HEK293 (cell line): Measurements from ENCODE around the gene SCYGR4.

Source experiments
- CTCF ChIA-PET: fragments of 350-600 bp; formaldehyde crosslinking; extraction: SDS; loops from one replicate; lab custom pipeline; 2021; ENCODE audit warnings: antibody characterized with exemption; lab: Yijun Ruan, JAX
- POLR2A ChIA-PET: fragments of 300-600 bp; formaldehyde crosslinking; extraction: SDS; loops from one replicate; lab custom pipeline; 2020; ENCODE audit warnings: antibody characterized with exemption, inconsistent platforms; lab: Yijun Ruan, JAX
- H3K27ac ChIP-seq: fragments of 200-500 bp; sonication (Bioruptor generic); 2 replicates; pipeline ENCODE4 v1.5.1; 2014; ENCODE audit warnings: low read depth, low read length, control low read depth, inconsistent platforms; ENCODE audit errors: extremely low read depth
- H3K36me3 ChIP-seq, 2 experiments: fragments of 200-500 bp in 1 of 2; sonication (Bioruptor generic) in 1 of 2; 1 replicate in 1 of 2; 2 replicates in 1 of 2; pipeline ENCODE4 v1.5.1; 2014 to 2017; ENCODE audit warnings: inconsistent platforms in 2 of 2, low read length in 2 of 2; ENCODE audit not compliant: control insufficient read depth in 2 of 2, insufficient read depth in 1 of 2
- H3K4me1 ChIP-seq: fragments of 200-500 bp; sonication (Bioruptor generic); 2 replicates; pipeline ENCODE4 v1.5.1; 2014; ENCODE audit warnings: mild to moderate bottlenecking, low read length, inconsistent platforms; ENCODE audit not compliant: control insufficient read depth, insufficient read depth
- H3K4me3 ChIP-seq: 2 replicates; pipeline ENCODE4 v1.5.1; 2011; ENCODE audit warnings: low read depth, mild to moderate bottlenecking, control low read depth, low read length, moderate library complexity
- H3K9me3 ChIP-seq: fragments of 200-500 bp; sonication (Bioruptor generic); 2 replicates; pipeline ENCODE4 v1.5.1; 2014; ENCODE audit warnings: low read depth, low read length, inconsistent platforms; ENCODE audit not compliant: control insufficient read depth, insufficient read depth
- FEZF1 ChIP-seq: fragments of 450-650 bp; formaldehyde crosslinking; IDR thresholded peaks from 2 replicates; pipeline ENCODE4 v1.5.1; 2016; ENCODE audit warnings: missing biosample characterization, missing genetic modification characterization
- GFI1B ChIP-seq: fragments of 450-650 bp; formaldehyde crosslinking; IDR thresholded peaks from 2 replicates; pipeline ENCODE4 v1.5.1; 2016; ENCODE audit warnings: missing biosample characterization, missing genetic modification characterization
- MEIS1 ChIP-seq: sonication (generic); formaldehyde crosslinking; IDR thresholded peaks from 2 replicates; pipeline ENCODE4 v1.8.1; 2022; ENCODE audit warnings: missing genetic modification reagents, mild to moderate bottlenecking, borderline replicate concordance
- SCRT2 ChIP-seq: fragments of 450-650 bp; formaldehyde crosslinking; IDR thresholded peaks from 2 replicates; pipeline ENCODE4 v1.5.1; 2016; ENCODE audit warnings: missing biosample characterization, missing genetic modification characterization
- YY1 ChIP-seq: fragments of 450-650 bp; formaldehyde crosslinking; IDR thresholded peaks from 2 replicates; pipeline ENCODE4 v1.5.1; 2018; ENCODE audit warnings: missing biosample characterization, missing genetic modification characterization
- ZBTB20 ChIP-seq: fragments of 450-650 bp; formaldehyde crosslinking; IDR thresholded peaks from 2 replicates; pipeline ENCODE4 v1.5.1; 2016; ENCODE audit warnings: missing biosample characterization, missing genetic modification characterization
- ZBTB48 ChIP-seq: fragments of 450-650 bp; formaldehyde crosslinking; IDR thresholded peaks from 2 replicates; pipeline ENCODE4 v1.5.1; 2016; ENCODE audit warnings: missing biosample characterization, missing genetic modification characterization
- ZFP41 ChIP-seq: fragments of 450-650 bp; formaldehyde crosslinking; IDR thresholded peaks from 2 replicates; pipeline ENCODE4 v1.5.1; 2016; ENCODE audit warnings: missing biosample characterization, missing genetic modification characterization, borderline replicate concordance
- ZNF184 ChIP-seq: fragments of 450-650 bp; IDR thresholded peaks from 2 replicates; pipeline ENCODE4 v1.5.1; 2018; ENCODE audit warnings: missing biosample characterization, mild to moderate bottlenecking, missing genetic modification characterization
- ZNF311 ChIP-seq: fragments of 450-650 bp; formaldehyde crosslinking; IDR thresholded peaks from 2 replicates; pipeline ENCODE4 v1.5.1; 2017; ENCODE audit warnings: missing biosample characterization, missing genetic modification characterization, borderline replicate concordance
- ZNF501 ChIP-seq: fragments of 450-650 bp; formaldehyde crosslinking; IDR thresholded peaks from 2 replicates; pipeline ENCODE4 v1.5.1; 2016; ENCODE audit warnings: missing biosample characterization, missing genetic modification characterization
- ZNF664 ChIP-seq: fragments of 450-650 bp; formaldehyde crosslinking; IDR thresholded peaks from 2 replicates; pipeline ENCODE4 v1.5.1; 2016; ENCODE audit warnings: missing biosample characterization, missing genetic modification characterization
- ZNF707 ChIP-seq: fragments of 450-650 bp; formaldehyde crosslinking; IDR thresholded peaks from 2 replicates; pipeline ENCODE4 v1.5.1; 2016; ENCODE audit warnings: missing biosample characterization, missing genetic modification characterization
- TF ChIP-seq, protein P1 (sequence below): fragments of 450-650 bp; formaldehyde crosslinking; IDR thresholded peaks from 2 replicates; pipeline ENCODE4 v1.5.1; 2016; ENCODE audit warnings: missing biosample characterization, missing genetic modification characterization
- TF ChIP-seq, protein P2 (sequence below): fragments of 450-650 bp; formaldehyde crosslinking; IDR thresholded peaks from 2 replicates; pipeline ENCODE4; 2016; ENCODE audit warnings: missing biosample characterization, missing genetic modification characterization
- TF ChIP-seq, protein P3 (sequence below): fragments of 450-650 bp; formaldehyde crosslinking; IDR thresholded peaks from 2 replicates; pipeline ENCODE4 v1.5.1; 2016; ENCODE audit warnings: missing biosample characterization, missing genetic modification characterization
- TF ChIP-seq, protein P4 (sequence below): fragments of 450-650 bp; formaldehyde crosslinking; IDR thresholded peaks from 2 replicates; pipeline ENCODE4 v1.5.1; 2016; ENCODE audit warnings: missing biosample characterization, missing genetic modification characterization

The SCYGR4 gene

DNA sequence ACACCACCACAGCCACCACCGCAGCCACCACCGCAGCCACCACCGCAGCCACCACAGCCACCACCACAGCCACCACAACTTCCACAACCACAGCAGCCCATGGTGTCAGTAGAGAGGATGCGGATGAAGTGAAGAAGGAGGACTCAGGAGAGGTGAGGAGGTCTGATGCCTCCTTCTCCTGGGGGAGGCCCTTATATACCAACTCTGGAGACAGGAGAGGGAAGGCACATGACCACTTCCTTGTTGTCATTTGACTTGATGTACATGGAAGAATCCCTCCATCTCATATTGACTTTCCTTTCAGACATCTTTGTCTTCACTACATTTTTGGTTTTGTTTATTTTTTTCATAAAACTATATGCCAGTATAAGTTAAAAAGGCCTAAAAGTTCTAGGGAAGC lies 2.6 kb upstream of the SCYGR4 start, which contains the start of gene SCYGR3:
TSS of gene SCYGR3 (minus strand) at position 101 of the 400 bp plus-strand sequence. CDS start at position 101, 0 bp downstream.
- CTCF ChIA-PET: no interaction called here
- TF ChIP-seq FEZF1 (tag by site-specific recombination) (no peak), ZNF184 (no peak), ZNF707 (tag by site-specific recombination) (no peak), ZNF664 (no peak), SCRT2 (no peak), ZBTB48 (tag by site-specific recombination) (no peak), ZNF501 (no peak), ZNF311 (no peak), GFI1B (tag by site-specific recombination) (no peak), ZBTB20 (tag by site-specific recombination) (no peak), ZFP41 (tag by site-specific recombination) (no peak)
- TF ChIP-seq, protein P1, sequence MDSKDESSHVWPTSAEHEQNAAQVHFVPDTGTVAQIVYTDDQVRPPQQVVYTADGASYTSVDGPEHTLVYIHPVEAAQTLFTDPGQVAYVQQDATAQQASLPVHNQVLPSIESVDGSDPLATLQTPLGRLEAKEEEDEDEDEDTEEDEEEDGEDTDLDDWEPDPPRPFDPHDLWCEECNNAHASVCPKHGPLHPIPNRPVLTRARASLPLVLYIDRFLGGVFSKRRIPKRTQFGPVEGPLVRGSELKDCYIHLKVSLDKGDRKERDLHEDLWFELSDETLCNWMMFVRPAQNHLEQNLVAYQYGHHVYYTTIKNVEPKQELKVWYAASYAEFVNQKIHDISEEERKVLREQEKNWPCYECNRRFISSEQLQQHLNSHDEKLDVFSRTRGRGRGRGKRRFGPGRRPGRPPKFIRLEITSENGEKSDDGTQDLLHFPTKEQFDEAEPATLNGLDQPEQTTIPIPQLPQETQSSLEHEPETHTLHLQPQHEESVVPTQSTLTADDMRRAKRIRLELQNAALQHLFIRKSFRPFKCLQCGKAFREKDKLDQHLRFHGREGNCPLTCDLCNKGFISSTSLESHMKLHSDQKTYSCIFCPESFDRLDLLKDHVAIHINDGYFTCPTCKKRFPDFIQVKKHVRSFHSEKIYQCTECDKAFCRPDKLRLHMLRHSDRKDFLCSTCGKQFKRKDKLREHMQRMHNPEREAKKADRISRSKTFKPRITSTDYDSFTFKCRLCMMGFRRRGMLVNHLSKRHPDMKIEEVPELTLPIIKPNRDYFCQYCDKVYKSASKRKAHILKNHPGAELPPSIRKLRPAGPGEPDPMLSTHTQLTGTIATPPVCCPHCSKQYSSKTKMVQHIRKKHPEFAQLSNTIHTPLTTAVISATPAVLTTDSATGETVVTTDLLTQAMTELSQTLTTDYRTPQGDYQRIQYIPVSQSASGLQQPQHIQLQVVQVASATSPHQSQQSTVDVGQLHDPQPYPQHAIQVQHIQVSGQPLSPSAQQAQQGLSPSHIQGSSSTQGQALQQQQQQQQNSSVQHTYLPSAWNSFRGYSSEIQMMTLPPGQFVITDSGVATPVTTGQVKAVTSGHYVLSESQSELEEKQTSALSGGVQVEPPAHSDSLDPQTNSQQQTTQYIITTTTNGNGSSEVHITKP (tag by site-specific recombination): no peak
- TF ChIP-seq, protein P2, sequence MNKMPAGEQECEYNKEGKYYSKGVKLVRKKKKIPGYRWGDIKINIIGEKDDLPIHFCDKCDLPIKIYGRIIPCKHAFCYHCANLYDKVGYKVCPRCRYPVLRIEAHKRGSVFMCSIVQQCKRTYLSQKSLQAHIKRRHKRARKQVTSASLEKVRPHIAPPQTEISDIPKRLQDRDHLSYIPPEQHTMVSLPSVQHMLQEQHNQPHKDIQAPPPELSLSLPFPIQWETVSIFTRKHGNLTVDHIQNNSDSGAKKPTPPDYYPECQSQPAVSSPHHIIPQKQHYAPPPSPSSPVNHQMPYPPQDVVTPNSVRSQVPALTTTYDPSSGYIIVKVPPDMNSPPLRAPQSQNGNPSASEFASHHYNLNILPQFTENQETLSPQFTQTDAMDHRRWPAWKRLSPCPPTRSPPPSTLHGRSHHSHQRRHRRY (tag by site-specific recombination): no peak
- TF ChIP-seq, protein P3, sequence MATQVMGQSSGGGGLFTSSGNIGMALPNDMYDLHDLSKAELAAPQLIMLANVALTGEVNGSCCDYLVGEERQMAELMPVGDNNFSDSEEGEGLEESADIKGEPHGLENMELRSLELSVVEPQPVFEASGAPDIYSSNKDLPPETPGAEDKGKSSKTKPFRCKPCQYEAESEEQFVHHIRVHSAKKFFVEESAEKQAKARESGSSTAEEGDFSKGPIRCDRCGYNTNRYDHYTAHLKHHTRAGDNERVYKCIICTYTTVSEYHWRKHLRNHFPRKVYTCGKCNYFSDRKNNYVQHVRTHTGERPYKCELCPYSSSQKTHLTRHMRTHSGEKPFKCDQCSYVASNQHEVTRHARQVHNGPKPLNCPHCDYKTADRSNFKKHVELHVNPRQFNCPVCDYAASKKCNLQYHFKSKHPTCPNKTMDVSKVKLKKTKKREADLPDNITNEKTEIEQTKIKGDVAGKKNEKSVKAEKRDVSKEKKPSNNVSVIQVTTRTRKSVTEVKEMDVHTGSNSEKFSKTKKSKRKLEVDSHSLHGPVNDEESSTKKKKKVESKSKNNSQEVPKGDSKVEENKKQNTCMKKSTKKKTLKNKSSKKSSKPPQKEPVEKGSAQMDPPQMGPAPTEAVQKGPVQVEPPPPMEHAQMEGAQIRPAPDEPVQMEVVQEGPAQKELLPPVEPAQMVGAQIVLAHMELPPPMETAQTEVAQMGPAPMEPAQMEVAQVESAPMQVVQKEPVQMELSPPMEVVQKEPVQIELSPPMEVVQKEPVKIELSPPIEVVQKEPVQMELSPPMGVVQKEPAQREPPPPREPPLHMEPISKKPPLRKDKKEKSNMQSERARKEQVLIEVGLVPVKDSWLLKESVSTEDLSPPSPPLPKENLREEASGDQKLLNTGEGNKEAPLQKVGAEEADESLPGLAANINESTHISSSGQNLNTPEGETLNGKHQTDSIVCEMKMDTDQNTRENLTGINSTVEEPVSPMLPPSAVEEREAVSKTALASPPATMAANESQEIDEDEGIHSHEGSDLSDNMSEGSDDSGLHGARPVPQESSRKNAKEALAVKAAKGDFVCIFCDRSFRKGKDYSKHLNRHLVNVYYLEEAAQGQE (tag by site-specific recombination): no peak
- TF ChIP-seq, protein P4, sequence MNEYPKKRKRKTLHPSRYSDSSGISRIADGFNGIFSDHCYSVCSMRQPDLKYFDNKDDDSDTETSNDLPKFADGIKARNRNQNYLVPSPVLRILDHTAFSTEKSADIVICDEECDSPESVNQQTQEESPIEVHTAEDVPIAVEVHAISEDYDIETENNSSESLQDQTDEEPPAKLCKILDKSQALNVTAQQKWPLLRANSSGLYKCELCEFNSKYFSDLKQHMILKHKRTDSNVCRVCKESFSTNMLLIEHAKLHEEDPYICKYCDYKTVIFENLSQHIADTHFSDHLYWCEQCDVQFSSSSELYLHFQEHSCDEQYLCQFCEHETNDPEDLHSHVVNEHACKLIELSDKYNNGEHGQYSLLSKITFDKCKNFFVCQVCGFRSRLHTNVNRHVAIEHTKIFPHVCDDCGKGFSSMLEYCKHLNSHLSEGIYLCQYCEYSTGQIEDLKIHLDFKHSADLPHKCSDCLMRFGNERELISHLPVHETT (tag by site-specific recombination): no peak
- TF ChIP-seq, all 188 proteins: peak for 0

DNA sequence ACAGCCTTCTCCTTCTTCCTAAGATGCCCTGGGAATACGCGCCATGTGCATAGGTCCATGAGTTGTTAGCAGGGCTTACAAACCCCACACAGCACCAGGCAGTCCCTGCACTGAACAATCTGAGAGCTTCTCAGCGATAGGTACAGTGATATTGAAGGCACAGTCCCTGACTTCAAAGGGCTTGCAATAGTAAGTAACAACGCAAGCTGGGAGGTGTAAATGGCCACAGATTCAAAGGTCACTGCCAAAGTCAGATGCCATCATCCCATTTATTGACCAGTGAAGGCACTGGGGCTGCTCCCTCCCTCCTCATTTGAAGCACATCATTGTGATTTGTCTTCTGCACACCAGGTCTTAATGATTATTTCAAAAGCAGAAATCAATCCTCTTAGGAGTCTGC lies 2.1 kb upstream of the SCYGR4 start:
- Histone ChIP-seq H3K9me3 (no peaks in the 10 kb centered on the region), H3K36me3 (no peaks in the 10 kb centered on the region), H3K4me1 (0 out of 2 replicates have a peak, but pooled peaks cover 3% of the 10 kb centered on the region), H3K4me3 (no peak overlapping the region), H3K27ac (no peak overlapping the region)
- TF ChIP-seq MEIS1 (CRISPR knock-in tag) (no peak), YY1 (tag by site-specific recombination) (no peak)
- ChIA-PET POLR2A (no interaction called here), CTCF (no interaction called here)

More for the DNA sequence above, 2.6 kb upstream of the SCYGR4 start, which contains the start of gene SCYGR3:
- Histone ChIP-seq H3K4me1 (0 out of 2 replicates have a peak, but pooled peaks cover 3% of the 10 kb centered on the region), H3K9me3 (no peaks in the 10 kb centered on the region), H3K36me3 (no peaks in the 10 kb centered on the region), H3K27ac (no peak within 1 kb of the TSS), H3K4me3 (no peak within 1 kb of the TSS)
- POLR2A ChIA-PET: no interaction called here
